NCI-H345 (cell line): Measurements from ENCODE around the gene SAYSD1.

Source experiments
- DNase-seq: peaks from one replicate; lab custom pipeline; 2025; lab: John Stamatoyannopoulos, UW

The SAYSD1 gene

DNA sequence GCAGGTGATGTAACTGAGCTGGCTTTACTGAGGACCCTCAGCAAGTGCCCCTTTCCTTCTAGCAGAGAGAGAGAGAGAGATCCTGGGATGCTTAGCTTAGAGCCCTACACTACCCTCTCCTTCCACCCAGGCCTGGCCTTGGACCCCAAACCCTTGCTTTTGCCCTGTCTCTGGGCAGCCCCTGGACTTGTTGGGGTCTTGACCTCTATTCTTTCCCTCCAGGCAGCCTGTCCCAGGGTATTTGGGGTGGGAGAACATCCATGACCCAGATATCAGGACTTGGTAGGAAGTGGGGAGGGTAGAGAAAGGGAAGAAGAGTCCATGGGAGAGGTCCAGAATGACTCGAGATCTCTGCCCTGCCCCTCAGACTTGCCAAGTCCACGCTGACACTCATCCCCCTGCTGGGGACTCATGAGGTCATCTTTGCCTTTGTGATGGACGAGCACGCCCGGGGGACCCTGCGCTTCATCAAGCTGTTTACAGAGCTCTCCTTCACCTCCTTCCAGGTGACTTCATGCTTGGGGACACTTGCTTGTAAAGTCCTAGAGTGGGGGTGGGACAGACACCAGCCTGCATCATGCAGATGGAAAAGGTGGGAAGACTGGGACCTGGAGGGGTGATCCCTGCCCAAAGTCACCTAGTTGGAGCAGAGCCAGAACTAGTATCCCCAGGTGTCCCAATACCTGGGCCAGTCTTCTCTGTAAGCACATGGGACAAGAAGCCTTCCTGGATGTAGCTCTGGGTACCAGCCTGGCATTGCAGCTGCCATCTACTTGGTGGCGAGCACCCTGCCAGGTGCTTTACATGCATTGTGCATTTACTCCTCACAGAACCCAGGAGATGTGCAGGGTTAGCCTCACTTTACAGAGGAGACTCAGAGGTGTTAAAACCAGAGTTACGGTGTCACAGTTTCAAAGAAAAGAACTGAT lies 35.5 kb downstream of the SAYSD1 start:
- no peak for DNase-seq

DNA sequence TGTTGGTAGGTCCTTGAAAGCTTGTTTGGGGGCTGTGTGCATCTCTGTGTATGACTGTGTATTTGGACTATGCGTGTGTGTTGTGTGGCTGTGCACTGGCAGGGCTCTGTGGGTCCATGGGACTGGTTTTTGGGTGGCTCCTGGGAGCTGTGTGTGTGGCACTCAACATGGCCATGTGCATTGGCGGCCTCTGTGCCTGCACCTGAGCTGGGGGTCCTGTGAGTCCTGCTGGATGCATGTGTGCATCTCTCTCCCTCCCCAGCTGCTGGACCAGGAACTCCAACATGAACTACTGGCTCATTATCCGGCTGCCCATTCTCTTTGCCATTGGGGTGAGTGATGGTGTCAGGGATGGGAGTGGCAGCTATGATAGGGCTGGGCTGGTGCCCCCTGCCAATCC lies 36.3 kb downstream of the SAYSD1 start:
- no peak for DNase-seq

DNA sequence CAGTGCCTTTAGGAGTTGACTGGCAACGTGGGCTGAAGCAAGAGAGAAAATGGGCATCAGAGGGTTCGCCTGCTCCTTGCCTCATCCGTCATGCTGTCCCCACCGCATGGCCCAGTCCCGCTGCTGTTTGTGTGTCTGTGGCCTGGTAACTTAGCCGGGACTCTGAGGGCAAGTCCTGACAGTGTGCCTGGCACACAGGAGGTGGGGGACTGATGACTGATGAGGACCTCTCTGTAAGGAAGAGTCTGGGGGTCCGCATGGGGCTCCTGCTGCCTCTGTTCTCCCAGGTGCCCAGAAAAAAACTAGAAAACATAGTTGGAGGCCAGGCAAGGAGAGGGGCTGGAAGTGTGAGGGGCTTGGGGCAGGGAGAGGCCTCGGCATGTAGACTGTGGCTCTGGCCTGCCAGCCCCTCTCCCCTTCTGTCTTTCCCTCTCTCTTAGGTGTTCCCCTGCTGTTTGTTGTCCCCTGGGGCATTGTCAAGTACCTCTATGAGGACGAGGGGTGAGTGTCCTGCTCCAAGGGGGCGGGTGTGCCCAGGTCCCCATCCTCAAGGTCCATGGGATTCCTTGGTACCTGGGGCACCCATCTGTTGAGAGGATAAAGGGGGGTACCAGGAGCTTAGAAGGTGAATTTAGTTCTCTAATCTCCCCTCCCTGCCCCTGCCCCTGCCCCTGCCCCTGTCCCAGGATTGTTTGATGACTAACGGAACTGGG lies 36.9 kb downstream of the SAYSD1 start:
- no peak for DNase-seq

DNA sequence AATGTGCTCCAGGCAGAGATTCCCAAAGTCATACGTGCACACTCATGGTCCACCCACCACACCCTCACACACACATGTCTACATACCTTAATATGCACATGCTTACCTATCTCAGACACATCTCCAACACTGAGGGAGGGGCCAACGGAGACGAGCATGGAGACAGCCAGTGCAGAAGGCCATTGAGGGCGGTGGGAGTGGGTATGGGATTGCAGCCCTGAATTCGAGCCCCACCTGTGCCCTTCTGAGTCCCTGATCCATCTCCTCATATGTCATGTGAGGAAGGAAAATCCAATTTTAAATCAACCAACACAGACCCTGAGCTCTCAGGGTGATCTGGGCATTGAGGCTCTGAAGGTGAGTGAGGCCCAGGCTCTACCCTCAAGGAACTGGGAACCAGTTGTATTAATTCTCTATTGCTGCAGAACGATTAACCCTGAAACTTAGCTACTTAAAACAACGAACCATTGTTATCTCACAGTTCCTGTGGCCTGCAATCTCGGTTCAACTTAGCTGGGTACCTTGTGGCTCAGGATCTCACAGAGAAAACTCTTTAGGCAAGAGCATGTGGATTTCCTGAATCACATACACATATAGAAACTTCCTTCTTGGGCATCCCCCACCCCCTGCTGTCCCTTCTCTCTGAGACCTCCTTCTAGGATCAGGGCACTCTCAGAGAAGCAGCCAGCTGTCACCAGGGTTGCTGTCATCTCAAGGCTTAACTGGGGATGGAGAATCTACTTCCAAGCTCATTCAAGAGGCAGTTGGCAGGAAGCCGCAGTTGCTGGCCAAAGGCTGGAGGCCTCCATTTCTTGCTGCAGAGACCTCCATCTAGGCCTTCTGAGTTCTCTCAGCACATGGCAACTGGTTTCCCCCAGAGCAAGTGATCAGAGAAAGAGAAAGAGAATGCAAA lies 38.1 kb downstream of the SAYSD1 start:
- DNase-seq, result no peak

DNA sequence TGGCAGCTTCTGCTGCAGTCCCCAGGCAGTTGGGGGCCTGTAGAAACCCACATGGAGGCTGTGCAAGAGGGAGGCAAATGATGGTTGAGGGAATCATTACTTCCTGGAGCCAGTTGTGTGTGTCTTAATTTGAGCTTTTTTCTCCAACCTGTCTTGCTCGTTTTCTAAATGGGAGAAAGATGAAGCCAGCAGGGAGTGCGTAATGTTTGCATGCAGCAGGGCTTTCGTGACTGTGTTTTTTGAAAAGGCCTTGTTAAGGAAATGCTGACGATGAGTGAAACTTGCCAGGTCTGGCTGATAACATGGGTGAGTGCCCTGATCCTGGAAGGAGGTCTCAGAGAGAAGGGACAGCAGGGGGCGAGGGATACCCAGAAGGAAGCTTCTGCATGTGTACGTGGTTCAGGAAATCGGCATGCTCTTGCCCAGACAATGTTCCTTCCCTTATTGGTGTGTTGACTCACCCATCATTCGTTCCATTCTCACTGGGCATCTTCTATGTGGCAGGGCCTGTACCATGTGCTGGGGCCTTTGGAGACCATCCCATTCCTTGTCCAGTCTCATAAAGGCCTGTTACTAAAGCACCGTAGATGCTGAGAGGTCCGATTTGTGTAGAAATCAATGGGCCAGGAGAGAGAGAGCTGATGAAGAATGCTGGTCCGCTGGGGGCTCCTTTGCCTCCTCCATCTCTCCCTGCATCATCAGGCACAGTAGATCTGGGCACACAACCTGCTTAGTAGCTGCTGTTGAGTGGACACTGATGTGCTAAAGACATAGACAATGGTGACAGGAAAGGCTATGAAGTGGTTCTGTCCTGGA lies 39.0 kb downstream of the SAYSD1 start:
- DNase-seq, result no peak

DNA sequence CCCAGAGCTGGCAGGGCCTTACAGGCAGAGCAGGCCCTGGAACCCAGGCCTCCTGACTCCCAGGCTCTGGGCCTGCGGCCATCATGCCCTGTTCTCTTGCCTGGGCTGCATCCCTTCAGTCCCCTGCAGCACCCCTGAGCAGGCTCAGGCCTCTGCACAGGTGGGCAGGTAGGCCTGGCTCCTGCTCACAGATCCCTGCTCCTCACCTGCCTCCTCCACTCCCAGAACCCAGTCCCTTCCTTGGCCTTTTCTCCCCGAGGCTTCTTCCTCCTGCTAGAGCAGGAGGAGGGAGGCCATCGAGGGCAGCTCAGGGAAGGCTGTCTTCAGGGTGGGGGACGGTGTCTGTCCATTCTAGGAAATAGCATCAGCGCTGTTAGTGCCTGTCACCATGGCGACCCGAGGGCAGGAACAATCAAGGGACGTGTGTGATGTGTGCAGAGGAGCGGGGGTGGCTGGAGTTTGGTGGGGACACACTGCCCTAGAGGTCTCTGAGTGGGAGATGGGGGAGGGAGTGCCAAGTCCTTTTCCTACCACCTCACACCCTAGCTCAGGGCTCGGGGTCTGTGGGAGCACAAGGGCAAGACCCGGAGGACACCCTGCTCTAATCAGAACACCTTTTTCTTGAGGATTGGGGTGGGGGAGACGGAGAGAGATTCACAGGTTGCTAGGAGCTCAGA lies 39.8 kb downstream of the SAYSD1 start:
- DNase-seq, result no peak

DNA sequence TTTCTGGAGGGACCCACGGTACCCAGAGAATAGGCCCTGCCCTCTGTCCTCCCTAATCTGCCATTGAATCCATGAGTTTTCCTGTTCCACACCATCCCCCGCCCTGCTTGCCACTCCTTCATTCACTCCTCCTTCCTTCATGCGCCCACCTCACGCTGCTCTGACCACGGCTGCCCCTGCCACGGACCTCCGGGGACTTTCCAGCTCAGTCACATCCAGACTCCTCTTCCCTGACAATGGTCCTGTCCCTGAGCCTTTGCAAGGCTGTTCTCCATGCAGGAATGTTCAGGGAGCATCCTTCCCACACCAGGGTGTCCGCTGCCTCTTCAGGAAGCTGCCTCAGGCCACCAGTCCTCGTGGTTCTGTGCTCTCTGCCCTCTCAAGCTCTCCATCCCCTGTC lies 40.5 kb downstream of the SAYSD1 start:
- DNase-seq, result no peak

DNA sequence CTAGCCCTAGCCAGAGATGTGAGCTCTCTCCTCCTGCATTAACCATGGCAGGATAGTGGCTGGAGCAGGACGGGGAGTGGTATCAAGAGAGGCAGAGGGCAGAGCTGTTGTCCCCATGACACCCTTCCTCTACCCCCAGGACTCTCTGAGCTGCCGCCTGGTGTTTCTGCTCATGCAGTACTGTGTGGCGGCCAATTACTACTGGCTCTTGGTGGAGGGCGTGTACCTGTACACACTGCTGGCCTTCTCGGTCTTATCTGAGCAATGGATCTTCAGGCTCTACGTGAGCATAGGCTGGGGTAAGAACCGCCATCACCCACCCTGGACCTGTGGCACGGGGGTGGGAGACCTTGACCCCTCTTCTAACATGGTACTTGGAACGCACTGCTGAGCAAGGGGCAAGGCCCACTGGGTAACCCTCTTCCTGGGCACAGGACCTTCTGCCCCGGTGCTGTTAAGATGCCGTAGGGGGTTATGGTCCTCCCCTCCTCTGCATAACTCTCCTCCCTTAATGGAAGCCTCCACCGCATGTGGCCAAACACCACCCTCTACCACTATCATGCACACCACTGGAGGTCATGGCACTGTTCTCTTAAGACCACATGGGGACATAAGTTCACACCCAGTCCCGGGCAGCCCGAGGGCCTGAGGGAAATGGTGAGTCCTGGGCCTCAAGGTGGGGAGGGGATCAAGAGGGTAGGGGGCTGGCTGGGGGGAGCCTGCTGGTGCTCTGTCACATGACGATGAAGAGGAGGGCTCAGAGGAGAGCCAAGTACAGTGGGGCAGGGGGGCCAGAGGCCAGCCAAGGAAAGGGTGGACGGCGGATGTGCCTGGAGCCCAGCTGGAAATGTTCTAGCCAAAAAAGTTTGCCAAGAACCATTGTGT lies 41.3 kb downstream of the SAYSD1 start:
- no peak for DNase-seq

DNA sequence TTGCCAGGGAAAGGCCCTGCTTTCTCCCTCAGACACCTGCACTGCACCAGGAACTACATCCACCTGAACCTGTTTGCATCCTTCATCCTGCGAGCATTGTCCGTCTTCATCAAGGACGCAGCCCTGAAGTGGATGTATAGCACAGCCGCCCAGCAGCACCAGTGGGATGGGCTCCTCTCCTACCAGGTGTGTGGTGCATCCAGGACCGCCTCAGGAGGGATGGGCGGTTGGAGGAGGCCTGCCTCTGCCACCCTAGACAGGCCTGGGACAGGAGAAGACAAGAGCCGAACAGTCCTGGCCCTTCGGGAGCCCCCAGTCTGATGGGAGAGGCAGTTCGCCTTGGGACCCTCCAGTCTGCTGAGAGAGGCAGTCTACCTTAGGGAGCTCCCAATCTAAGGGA lies 42.2 kb downstream of the SAYSD1 start:
- DNase-seq, result no peak

DNA sequence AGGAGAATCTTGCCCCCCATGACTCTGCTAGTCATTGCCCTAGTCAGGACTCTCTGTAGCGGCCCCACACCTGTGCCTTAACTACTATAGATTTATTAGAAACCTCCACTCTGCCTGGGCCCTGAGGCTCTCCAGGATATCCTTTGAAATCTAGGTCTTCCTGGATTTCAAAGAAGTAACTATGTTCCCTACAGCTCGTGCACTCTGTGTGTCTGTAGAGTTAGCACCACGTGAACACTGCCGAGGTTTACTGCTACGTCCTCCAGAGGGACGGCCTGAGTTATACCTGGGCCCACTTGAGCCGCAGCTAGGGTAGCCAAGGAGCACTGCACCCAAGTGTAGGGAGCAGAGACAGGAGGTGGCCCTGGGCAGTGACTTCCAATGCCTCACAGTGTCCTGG lies 46.6 kb downstream of the SAYSD1 start:
- no peak for DNase-seq

DNA sequence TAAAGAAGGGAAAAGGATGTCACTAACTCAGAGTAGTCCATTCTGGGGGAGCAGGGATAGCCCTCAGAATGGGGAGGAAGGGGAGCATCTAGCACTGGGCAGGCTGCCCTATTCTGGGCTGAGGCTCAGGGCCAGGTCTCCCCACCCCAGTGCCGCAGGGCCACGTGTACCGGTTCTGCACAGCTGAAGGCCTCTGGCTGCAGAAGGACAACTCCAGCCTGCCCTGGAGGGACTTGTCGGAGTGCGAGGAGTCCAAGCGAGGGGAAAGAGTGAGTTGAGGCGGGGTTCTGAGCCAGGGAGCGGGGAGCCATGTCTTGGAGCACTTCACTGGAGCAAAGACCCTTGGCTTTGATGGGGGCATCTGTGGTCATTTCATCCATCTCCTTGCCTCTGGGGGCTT lies 49.4 kb downstream of the SAYSD1 start:
- no peak for DNase-seq

DNA sequence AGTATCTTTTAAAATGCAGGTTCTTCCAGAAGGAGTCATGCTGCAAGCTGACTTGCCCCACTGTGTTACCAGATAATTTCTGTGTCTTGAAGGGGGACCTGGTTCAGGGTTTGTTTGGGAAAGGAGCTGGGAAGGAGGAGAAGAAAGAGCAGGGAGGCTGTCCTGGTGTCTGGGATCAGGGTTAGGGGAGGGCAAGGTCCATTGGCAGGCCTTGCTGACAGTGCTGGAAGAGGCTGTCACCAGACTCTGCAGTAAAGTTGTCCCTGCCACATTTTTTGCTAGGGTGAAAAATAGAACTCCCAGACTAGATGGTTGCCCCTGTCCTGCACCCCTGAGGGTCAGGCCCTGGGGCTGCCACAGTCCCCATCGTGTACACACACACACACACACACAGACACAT lies 51.5 kb downstream of the SAYSD1 start:
- DNase-seq, result no peak

DNA sequence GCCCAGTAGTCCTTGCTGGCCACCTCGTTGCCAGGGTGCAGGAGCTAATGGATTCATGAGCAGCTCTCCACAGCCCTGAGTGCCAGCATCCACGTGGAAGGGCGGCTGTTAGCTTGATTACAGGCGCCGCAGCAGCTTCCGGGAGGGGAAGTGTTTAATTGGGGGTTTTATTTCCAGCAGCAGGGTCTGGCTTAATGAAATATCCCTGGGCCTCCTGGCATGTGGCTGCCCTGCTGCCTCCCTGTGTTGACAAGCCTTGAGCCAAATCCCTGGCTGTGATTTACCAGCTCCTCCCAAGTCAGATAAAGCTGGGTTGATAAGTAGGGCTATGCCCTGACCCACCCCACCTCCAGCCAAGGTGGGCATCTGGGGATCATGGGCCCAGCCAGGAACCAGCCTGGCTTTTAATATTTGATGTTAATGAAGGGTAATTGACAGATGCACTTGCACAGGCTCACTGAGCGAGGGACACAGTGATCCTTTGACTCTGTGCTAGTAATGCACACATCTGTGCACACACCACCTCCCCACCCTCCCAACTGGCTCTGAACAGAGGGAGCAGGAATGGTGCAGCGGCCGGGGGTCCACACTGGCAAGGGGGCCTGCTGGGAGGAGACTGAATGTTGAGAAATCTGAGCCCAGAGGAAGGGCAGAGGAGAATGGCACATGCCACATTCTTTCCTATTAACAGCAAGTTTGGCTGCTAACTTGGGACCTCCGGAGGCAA lies 52.8 kb downstream of the SAYSD1 start:
- DNase-seq, result no peak

DNA sequence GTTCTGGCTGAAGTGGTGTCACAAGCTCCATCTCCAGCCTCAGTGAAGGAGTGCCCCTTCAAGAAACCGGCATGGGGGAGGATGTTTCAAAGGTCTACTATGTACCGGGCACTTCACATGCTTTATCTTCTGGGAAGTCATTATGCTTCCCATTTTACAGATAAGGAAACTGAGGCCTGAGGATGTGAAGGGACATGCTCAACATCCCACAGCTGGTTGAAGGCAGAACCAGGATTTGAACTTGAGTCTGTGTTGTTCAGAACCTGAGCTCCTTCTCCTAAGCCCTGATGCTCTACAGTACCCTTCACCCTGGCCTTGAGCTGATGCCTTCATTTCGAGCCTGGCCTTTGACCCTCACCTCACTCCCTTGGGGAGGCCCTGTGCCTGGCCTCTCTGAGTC lies 53.4 kb downstream of the SAYSD1 start:
- no peak for DNase-seq

DNA sequence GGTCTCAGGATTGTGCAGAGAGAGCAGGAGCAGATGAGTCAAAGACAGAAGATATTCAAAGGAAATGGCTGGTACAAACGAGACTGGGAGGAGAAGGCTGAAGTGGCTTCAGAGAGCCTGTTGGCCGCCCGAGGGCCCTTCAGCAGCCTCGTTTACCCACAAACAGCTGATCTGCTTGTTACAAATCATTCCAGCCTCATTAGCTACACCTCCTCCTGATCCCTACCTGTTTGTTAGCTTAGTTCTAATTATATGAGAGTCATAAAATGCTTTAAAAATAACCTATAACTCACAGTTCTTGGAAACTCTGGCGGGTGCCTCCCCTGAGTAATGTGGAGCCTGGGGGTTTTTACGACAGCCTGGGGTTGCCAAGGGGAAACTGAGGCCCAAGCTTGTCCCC lies 53.8 kb downstream of the SAYSD1 start:
- no peak for DNase-seq

DNA sequence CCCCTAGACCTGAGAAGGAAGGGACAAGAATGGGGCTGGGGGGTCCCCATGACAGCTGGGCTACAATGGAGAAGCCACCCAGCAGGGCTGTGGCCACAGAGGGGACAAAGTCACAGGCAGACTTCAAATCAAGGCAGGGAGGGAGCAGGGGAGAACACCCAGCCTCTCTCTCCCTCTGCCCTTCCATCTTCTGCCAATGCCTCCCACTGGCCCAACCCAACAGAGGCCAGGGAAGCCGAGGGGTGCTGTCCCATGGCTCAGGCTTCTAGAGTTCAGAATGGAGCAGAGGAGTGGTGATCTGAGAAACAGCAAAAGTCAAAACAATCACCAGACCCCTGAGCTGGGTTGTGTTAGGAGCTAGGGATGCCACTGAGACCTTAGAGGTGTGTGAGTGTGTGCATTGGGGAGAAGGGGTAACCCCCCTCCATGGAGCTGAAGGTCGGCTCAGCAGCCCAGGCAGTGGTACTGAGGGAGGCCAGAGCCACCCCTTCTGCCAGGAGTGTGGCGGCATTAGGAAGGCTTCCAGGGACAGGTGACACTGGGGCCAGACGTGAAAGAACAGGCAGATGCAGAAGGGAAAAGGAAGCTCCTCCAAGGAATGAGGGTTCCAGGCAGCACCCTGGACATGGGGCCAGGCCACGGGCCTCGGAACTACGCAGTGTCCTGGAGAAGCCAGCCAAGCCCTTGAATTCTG lies 54.4 kb downstream of the SAYSD1 start:
- DNase-seq, result no peak

DNA sequence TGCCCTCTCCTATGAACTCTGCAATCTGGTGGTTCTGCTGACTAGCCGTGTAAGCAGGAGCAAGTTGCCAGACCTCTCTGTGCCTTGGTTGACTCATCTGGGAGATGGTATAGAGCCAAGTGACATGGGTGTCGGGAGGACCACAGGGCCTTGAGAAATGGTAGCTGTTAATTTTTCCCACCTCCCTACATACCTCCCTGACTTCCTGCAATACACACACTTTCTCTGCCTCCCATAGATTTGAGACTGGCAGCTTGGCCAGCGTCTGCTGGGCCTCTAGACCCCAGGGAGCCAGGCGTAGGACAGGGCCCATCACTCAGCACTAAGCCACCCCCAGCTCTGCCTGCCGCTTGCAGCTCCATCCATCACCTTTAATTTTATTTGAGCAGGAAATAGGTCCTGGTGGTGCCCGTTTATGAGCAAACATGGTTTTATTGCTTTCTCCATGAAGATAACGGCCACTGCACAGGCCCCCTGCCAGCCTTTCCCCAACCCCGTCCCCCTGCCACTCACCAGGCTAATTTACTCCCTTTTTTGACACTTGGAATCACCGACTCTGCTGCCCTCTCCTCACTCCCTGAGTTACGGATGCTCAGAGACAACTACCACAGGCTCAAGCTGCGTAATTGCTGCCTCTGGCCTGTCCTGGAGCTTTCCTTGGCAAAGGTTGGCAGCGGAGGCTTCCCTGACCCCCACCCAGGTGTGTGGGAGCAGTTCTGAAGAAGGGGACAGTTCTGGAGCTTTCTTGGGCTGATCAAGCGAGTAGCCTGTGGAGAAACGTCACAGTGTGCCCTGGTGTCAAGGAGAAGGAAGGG lies 55.3 kb downstream of the SAYSD1 start:
- DNase-seq, result no peak
